CD4-positive, alpha-beta T cell treated with Interleukin-6 for 4 hours (primary cell): ENCODE results near the gene SKIL.

Source experiments
- DNase-seq: peaks from one replicate; pipeline ENCODE4 v3.0.0-alpha.2; 2020; ENCODE audit warnings: mixed read lengths

The SKIL gene

DNA sequence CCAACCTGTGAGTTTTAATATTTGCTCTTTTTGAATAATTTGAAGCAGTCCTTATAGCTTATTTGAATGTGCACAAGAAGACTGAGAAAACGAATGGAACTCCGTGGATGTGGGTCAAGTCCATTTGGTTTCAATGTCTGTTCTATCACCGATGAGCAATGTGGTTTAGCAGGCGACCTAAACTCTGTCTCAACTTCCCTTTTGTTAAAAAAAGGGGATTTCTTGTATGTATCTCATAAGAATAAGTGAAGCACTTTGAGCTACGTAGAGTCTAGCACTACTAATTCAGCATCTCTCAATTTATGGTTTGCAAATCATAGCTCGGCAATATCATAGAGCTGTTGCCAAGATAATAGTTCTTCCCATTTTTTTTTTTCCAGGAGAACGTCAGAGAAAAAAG, 4.6 kb upstream of the SKIL start:
- no peak for DNase-seq

DNA sequence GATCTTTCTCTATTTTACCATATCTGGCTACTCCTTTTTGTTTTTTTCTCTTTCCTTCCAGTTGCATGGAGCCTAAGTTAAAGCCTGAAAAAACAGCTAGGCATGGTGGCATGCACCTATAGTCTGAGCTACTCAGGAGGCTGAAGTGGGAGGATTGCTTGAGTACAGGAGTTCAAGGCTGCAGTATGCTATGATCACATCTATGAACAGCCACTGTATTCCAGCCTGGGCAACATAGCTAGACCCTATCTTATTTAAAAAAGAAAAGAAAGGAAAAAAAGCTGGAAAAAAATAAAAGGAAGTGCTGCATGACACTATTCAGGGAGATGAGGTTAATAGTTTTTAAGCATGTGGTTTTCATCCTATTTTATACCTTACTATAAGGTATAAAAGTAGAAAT, 4.0 kb upstream of the SKIL start:
- DNase-seq: no peak

DNA sequence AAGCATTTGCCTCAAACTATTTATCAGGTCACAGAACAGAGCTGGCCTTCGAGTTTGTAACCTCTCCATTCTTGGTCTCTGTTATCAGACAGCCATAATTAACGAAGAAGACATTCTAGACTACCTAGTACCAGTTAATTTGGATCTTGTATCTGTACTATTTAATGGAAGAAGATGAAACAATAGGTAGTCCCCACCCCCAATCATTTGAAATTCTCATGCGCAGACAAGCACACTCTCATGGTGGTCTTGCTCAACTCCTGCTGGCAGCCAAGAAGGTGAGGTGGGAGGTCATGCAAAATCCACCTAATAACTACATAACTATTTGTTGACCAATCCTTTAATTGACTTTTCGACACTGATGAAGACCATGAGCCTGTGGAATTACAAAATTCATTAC, 2.8 kb upstream of the SKIL start:
- DNase-seq: no peak

DNA sequence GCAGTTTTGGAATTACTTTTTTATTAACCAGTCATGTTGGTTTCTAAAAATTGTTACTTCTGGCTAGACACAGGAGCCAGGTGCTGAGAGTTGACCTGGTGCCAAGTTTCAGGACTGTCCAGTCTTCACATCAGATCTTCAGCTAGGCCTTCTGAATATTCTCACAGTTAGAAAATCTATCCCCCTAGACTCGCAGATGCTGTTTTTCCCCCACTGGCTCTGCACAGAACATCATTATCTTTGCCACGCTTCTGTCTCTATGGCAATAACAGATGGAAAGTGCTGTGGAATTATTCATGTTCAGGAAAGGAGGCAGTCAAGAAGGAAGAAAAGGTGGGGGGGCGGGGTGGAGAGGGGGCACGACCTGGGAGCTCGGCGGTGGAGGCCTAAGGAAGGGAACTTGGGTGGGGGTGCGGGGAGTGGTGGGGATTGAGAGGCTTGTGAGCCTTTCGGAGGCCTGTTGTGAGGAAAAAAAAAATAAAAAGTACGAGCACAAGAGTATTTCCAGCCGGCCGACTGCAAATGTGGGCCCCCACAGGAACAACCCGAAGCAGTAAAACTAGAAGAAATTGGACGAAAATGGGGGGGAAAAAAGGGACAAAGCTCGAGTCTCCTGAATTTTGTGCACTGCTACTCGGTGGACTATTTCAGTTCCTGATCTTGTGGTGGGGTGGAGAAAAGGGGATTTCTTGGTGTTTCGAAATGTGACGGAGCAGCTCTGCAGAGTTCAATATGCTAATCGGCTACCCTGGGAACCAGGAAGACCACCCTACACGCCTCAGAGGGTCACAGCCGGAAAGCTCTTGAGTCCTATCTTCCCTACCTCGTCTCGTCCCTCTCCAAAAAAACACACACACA, 1.5 kb upstream of the SKIL start:
- DNase-seq: peak; percentile 4

DNA sequence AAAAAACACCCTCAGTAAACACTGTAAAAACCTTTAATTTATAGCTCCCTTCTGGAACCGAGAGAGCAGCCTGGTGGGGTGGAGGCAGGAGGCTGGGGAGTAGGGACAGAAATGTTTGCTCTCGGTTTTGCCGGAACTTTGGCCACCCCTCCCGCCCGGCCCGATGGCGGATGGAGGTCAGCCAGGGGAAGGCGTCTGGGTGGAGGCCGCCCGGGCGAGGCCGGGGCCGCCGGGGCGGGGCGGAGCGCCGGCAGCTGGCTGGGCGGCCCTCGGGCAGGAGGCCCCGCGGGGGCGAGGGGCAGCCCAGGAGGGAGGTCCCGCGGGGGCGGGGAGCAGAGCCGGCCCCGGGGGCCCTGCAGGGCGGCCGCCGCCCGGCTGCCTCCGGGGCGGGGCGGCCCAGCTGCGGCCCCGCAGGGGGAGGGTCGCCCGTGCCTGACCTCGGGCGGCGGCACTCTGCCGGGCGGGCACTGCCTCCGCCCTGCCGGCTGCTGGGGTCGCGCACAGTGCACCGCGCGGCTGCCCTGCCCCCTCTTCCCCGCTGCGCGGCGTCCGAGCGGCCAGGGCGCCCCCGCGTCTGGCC, 829 bp upstream of the SKIL start:
- DNase-seq: peak; percentile 56

DNA sequence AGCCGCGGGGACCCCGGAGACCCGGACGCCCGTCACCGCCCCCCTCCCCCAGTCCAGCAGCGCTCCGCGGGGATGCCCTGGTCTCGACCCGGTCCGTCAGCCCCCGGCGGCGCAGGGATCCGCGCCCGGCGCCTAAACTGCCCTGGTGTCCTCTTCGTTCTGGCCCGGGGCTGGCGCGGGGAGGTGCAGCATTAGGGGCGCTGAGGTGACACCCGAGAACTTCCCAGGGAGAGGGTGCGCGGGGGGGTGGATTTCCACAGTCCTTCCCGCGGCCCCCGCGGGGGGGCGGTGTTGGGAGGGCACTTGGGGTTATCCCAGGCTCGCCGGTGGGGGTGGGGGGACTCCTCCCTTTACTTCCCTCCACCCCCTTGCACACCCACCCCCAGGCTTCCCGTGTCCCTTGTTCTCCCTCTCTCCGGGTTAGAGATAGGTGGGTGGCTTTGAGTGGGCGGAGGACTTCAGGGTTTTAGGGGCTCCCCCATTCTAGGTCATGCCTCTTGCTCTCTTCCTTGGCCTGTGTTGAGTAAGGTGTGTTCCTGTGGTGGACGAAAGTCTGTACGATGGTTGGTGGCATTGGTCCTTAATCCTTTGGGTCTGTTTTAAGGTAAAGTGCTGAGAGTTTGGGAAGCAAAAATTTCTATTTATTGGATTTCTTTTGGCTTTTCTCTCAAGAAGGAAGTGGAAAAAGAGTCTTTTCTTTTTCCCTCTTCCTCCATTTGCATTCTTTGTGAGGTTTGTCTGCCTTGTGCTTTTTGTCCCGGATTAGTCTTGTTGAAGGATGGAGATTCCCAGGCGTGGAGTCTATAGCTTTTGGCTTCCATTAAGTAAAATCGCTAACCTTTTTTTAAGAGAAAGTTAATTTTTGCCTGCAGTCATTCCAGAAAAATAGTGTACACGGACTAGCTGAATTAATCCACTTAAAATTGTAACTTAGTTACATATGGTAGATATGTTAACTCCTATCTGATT, 811 bp downstream of the SKIL start:
- peak; percentile 78 for DNase-seq

DNA sequence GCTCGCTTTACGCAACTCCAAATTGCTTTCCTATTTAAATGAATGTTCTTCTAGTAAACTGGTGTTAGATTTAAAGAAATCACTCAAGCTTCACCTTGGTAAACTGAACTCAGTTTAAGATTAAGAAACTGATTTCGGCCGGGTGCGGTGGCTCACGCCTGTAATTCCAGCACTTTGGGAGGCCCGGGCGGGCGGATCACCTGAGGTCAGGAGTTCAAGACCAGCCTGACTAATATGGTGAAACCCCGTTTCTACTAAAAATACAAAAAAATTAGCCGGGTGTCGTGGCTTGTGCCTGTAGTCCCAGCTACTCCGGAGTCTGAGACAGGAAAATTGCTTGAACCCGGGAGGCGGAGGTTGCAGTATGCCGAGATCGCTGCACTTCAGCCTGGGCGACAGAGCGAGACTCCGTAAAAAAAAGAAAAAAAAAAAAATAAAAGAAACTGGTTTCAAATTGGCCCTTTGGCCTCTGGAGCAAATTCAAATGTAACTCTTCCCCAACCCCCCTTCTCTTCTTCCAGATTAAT, 1.7 kb downstream of the SKIL start:
- no peak for DNase-seq

DNA sequence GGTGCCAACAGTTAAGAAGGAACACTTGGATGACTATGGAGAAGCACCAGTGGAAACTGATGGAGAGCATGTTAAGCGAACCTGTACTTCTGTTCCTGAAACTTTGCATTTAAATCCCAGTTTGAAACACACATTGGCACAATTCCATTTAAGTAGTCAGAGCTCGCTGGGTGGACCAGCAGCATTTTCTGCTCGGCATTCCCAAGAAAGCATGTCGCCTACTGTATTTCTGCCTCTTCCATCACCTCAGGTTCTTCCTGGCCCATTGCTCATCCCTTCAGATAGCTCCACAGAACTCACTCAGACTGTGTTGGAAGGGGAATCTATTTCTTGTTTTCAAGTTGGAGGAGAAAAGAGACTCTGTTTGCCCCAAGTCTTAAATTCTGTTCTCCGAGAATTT, 3.0 kb downstream of the SKIL start:
- DNase-seq: no peak

DNA sequence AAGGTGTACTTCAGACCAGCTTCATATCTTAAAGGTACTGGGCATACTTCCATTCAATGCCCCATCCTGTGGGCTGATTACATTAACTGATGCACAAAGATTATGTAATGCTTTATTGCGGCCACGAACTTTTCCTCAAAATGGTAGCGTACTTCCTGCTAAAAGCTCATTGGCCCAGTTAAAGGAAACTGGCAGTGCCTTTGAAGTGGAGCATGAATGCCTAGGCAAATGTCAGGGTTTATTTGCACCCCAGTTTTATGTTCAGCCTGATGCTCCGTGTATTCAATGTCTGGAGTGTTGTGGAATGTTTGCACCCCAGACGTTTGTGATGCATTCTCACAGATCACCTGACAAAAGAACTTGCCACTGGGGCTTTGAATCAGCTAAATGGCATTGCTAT, 3.4 kb downstream of the SKIL start:
- no peak for DNase-seq

DNA sequence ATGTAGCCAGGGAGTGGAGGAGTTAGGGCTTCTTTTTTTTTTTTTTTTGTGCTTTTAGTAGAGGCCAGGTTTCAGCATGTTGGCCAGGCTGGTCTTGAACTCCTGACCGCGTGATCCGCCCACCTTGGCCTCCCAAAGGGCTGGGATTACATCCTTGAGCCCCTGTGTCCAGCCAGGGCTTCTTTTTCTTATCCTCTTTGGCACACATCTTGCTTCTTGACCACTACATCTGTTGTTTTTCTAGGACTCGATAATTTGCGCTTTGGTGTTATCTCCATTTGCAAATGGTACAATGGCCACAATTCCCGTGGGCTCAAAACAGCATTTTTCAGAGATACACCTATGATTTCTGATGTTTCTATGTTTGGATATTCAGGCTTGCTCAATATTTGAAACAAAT, 4.2 kb downstream of the SKIL start:
- DNase-seq: no peak

DNA sequence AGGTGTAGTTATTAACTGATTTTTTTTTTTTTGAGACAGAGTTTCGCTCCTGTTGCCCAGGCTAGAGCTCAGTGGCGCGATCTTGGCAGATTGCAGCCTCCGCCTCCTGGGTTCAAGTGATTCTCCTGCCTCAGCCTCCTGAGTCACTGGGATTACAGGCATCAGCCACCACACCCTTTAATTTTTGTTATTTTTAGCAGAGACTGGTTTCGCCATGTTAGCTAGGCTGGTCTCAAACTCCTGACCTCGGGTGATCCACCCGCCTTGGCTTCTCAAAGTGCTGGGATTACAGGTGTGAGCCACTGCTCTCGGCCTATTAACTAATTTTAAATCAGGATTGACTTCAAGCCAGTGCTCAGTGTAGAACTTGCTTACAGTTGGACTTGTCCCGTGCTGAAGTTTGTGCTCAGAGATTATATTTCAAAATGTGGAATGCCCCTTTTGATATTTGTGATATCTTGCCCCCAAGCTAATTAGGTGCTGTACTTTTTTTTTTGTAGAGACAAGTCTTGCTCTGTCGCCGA, 6.0 kb downstream of the SKIL start:
- no peak for DNase-seq

DNA sequence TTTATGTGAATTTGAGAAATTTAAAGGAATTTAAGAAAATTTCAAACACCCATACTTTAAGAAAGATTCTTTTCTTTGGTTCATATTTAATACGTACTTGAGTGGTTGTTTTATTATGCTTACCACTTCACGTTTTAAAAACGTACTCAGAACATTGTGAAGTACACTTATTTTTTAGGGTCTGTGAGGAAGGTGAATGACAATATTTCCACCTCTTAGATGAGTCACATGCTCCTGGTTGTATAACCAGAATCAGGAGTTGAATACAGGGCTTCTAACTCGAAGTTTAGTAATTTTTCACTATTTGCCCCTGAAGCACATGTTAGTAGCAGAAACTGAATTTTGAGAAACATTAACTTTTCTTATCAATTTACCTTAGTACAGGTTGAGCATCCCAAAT, 7.5 kb downstream of the SKIL start:
- DNase-seq: no peak

DNA sequence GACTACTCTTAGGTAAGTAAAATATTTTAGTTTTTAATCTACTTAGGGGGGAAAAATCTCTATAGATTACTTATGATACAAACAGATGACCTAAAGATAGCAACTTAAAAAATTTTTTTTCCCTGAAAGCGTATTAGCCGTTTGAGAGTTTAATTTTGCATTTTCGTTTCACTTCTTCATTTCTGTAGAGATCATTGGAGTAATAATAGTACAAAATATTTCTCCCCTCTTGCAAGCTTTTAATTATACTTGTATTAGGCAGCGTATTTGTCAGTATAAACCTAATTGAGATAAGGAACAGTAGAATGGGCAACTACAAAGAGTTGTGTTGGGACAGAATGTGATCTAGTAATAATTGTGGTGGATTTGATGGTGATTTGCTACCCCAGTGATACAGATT, 10.3 kb downstream of the SKIL start:
- DNase-seq: no peak

DNA sequence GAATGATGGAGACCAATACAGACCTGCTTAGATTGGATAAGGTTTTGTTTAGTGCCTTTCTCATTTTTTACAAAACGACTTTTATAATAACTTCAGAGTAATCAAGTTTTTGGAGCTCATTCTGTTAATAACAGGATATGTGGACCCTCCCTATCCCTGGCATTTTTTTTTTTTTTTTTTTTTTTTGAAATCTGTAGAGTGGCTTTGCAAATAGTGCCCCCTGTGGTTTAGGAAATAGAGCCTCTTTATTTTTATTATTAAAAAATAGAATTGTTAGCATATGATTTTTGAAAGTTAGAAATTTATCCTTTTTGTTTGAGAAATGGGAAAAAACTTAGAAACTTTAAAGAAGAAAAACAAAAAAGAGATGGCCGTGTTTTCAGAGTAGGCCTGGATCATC, 11.4 kb downstream of the SKIL start:
- DNase-seq: no peak

DNA sequence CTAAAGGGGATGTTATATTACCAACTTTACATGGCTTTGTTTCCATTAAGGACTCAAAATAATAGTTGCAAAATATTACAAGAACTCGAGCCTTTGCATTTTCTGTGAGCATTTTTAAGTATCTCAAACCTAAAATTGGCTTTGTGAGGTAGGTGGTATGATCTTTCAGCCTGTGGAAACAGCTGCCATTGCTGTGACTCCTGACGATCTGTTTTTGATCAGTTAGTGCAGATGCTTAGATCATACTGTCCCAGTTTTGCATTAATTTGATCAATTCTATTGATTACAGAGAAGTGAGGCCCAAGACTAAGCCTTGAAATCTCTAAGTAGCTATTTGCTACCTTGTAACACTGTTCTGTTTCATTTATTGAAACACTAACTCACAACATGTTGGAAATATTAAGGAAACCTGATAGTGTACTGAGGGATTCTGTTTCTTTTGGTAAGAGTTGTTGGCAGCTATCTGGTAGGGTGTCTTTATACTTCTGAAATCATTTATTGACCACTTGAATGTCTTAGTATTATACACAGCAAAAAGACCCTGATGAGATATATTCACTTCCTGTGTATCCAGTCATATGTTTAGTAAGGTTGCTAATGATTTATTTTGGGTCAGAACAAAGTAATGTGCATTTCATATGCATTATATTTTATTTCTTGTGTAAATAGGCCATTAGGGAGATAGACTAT, 14.8 kb downstream of the SKIL start:
- DNase-seq: no peak

DNA sequence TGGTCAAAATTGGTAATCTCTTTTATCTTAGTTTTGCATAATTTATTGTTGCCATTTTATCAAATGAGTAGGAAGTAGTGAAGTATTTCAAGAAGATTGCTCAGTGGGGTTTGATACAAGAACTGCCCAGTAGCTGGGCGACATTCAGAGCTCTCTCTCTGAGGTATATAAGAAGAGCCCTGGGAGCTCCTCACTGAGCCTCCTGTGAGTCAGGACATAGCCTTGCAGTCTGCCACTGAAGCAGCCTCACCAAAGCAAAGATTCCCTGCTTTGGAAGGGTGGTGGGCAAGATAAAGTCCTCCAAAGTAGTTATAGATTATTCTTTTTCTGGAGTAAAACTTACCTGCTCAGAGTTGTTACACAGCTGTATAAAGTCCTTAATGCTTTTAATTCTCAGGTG, 26.1 kb downstream of the SKIL start:
- DNase-seq: no peak

DNA sequence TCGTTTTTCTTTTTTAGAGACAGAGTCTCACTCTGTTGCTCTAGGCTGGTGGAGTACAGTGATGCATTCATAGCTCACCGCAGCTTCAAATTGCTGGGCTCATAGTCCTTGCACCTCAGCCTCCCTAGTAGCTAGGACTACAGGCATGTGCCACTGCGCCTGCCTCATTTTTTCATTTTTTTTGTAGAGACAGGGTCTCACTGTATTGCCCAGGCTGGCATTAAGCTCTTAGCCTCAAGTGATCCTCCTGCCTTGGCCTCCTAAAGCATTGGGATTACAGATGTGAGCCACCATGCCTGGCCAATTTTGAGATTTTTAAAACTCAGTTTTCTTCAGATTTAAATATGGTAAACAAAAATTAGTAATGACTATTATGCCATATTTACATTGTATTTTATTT, 29.0 kb downstream of the SKIL start:
- no peak for DNase-seq

DNA sequence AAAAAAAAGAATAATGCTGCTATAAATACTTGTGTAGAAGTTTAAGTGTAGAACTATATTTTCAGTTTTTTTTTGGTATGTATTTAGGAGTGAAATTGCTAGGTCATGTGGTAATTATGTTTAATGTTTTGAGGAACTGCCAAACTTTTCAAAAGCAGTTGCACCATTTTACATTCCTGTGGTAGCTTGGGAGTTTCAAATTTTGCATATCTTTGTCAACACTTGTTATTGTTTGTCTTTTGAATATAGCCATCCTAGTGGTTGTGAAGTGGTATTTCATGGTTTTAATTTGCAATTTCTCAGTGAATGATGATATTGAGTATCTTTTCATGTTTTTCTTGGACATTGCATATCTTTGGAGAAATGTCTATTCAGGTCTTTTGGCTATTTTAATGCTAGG, 30.4 kb downstream of the SKIL start:
- no peak for DNase-seq

DNA sequence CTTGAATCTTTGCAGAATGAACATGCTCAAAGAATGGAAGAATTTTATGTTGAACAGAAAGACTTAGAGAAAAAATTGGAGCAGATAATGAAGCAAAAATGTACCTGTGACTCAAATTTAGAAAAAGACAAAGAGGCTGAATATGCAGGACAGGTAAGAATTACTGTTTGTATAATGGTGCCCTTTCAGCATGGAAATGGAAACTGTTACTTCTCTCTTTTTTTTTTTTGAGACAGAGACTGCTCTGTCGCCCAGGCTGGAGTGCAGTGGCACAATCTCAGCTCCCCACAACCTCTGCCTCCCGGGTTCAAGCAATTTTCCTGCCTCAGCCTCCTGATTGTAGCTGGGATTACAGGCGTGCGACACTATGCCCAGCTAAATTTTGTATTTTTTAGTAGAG, 33.6 kb downstream of the SKIL start:
- DNase-seq: no peak

DNA sequence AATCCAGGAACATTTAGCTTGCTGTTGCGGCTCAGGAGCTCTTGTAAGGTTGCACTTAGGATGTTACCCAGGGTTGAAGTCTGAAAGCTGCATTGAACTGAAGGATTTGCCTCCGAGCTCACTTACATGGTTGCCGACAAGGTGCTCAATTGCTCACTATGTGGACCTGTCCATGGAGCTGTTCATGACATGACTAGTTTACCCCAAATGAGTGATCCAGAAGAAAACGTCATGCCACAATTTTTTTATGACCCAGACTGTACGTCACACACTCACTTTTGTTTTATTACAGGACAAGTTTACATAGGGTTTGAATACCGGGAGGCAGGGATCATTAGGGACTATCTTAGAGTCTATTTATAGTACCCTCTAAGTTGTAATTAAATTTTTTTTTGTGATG, 40.2 kb downstream of the SKIL start:
- DNase-seq: no peak

DNA sequence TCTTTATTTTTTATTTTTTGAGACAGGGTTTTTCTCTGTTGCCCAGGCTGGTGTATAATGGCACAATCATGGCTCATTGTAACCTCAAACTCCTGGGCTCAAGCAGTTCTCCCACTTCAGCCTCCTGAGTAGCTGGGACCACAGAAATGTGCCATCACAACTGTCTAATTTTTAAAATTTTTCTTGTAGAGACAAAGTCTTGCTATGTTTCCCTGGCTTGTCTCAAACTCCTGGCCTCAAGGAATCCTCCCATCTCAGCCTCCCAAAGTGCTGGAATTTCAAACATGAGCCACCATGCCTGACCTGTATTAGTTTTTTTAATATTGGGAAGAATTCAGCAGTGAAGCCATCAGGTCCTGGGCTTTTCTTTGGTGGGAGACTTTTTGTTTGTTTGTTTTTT, 47.6 kb downstream of the SKIL start:
- no peak for DNase-seq

DNA sequence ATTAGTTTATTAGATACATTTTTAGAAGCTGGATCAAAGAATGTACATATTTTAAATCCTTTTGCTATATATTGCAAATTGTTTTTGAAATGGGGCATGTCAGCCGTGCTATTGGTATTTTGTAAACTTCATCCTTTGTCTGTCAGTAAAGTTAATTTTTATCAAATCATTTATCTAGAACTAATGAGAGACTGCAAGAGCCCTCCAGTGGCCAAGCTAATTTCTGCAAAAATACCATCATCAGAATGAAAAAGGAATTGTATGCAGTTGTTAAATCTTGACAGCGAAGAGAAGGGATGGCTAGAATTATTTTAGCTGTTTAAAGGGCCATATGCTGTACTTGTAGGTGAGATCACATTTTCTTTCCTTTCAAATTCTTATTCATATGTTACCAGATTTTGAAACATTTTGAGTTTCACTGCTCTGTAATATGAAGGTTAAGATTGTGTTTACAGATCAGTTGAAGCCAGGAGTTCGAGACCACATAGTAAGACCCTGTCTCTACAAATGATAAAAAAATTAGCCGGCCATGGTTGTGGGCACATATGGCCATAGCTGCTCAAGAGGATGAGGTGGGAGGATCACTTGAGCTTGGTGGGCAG, 53.0 kb downstream of the SKIL start:
- peak; percentile 15 for DNase-seq
